CD4-positive, CD25-positive, alpha-beta regulatory T cell (primary cell): Measurements from ENCODE around the gene H2BK1. TPM values are rescaled to one million over a fixed set of nuclear protein-coding genes. Genes with fewer than 3 reads are reported as not detected.

Experiments used
- ATAC-seq, 2 donors: fragments of 150-1000 bp; cut with Tn5 transposase; one replicate each; pipeline ENCODE4 v1.10.0; 2021; ENCODE audit warnings: low read depth in 2 of 2, moderate number of reproducible peaks in 2 of 2, moderate library complexity in 1 of 2
- DNase-seq, 3 donors: peaks; one replicate each; pipeline versions ENCODE4 v3.0.0 to v3.0.0-alpha.2; 2012 to 2022; ENCODE audit warnings: mixed read lengths in 1 of 3
- H3K27ac ChIP-seq: one replicate; pipeline ENCODE4 v1.7.0; 2013; ENCODE audit warnings: mild to moderate bottlenecking, low read length; ENCODE audit not compliant: insufficient read depth, poor library complexity, severe bottlenecking
- H3K27me3 ChIP-seq: one replicate; pipeline ENCODE4 v1.7.0; 2013; ENCODE audit warnings: low read length; ENCODE audit not compliant: control insufficient read depth, insufficient read depth
- H3K36me3 ChIP-seq: one replicate; pipeline ENCODE4 v1.7.0; 2013; ENCODE audit warnings: mild to moderate bottlenecking, low read length, moderate library complexity; ENCODE audit not compliant: control insufficient read depth, insufficient read depth
- H3K4me1 ChIP-seq: 2 replicates; pipeline ENCODE4 v1.7.0; 2013; ENCODE audit warnings: mild to moderate bottlenecking, low read length; ENCODE audit not compliant: insufficient read depth, control insufficient read depth, poor library complexity, severe bottlenecking
- H3K4me3 ChIP-seq: one replicate; pipeline ENCODE4 v1.7.0; 2013; ENCODE audit warnings: low read depth, mild to moderate bottlenecking, low read length, moderate library complexity
- H3K9me3 ChIP-seq, 2 experiments: 1 replicate in 1 of 2; 2 replicates in 1 of 2; pipeline ENCODE4 v1.7.0; 2013; ENCODE audit warnings: low read length in 2 of 2, mild to moderate bottlenecking in 1 of 2, moderate library complexity in 1 of 2; ENCODE audit not compliant: control insufficient read depth in 2 of 2
- H3K27ac Mint-ChIP-seq, 3 donors: one replicate each; pipeline ENCODE4 v1.8.0; 2020 to 2022; ENCODE audit warnings: mild to moderate bottlenecking in 3 of 3, mixed read lengths in 3 of 3, moderate library complexity in 2 of 3
- H3K27me3 Mint-ChIP-seq: one replicate; pipeline ENCODE4 v1.8.0; 2022; ENCODE audit warnings: mild to moderate bottlenecking, mixed read lengths
- H3K36me3 Mint-ChIP-seq: one replicate; pipeline ENCODE4 v1.8.0; 2020; ENCODE audit warnings: mixed read lengths
- H3K4me1 Mint-ChIP-seq, 4 donors: one replicate each; pipeline ENCODE4 v1.8.0; 2020 to 2022; ENCODE audit warnings: mixed read lengths in 4 of 4, mild to moderate bottlenecking in 1 of 4
- H3K4me3 Mint-ChIP-seq, 4 donors: one replicate each; pipeline ENCODE4 v1.8.0; 2020 to 2022; ENCODE audit warnings: mild to moderate bottlenecking in 4 of 4, mixed read lengths in 4 of 4, moderate library complexity in 3 of 4
- H3K9me3 Mint-ChIP-seq, 7 donors: one replicate each; pipeline ENCODE4 v1.8.0; 2020 to 2022; ENCODE audit warnings: mixed read lengths in 7 of 7, mild to moderate bottlenecking in 3 of 7, moderate library complexity in 2 of 7
- polyA plus RNA-seq, 4 donors: library from polyadenylated mRNA; unstranded; fragments of 300-500 nt; fragmentation: Illumina TruSeq; gene quantifications; one replicate each; pipeline ENCODE4 v1.2.3, GENCODE V29; 2021
- total RNA-seq: library from RNA; stranded (reverse); gene quantifications from one replicate; pipeline ENCODE4 v1.2.3, GENCODE V29; 2022

H2BK1 gene
- total and polyA plus RNA-seq, 5 donors from 2014 or later, result 3.8 TPM; not detected in 4

- peaks cover 15% of the 10 kb centered on the region for H3K4me1 ChIP-seq
- H3K36me3 ChIP-seq, result no peaks in the 10 kb centered on the region
- Mint-ChIP-seq H3K9me3 (no peaks in the 10 kb centered on the region), H3K4me1 (peaks cover 10 to 20% (median 14%) of the 10 kb centered on the region in 4 donors), H3K4me3 (no peak overlapping the region), H3K27ac (no peak overlapping the region), H3K27me3 (peaks cover 11% of the 10 kb centered on the region), H3K36me3 (no peaks in the 10 kb centered on the region)
- DNase-seq (no peak), ATAC-seq (no peak)
- no peak overlapping the region for H3K4me3 ChIP-seq
- H3K27me3 ChIP-seq, result no peaks in the 10 kb centered on the region
- H3K9me3 ChIP-seq, result no peaks in the 10 kb centered on the region
- H3K27ac ChIP-seq, result no peak overlapping the region
Measured at GRCh38 chr7:151202836-151203235, 7.5 kb downstream of the H2BK1 start.

DNA sequence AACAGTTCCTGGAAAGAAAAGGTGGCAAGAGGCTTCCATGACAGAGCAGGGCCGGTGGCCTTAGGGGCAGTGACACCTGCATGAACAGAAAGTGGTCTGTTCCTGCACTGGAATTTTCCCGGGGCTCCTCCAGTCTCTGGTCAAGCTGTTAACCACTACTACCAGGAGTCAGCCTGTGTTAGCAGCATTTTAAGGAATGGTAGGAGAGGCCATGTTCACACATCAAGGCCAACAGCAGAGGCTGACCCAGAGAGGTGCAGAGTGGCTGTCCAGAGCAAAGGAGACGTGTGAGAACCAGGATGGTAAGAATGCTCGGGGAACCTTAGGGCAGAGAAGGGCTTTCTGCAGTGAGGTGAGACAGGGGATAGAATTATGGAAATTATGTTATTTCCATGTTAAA, 8.5 kb downstream of the H2BK1 start:
- Histone ChIP-seq H3K4me3 (no peak overlapping the region), H3K9me3 (no peaks in the 10 kb centered on the region), H3K36me3 (no peaks in the 10 kb centered on the region), H3K4me1 (peaks cover 4% of the 10 kb centered on the region), H3K27me3 (no peaks in the 10 kb centered on the region), H3K27ac (no peak overlapping the region)
- no peaks in the 10 kb centered on the region for H3K9me3 Mint-ChIP-seq
- H3K27me3 Mint-ChIP-seq, result peaks cover 9% of the 10 kb centered on the region
- DNase-seq, result no peak
- H3K4me1 Mint-ChIP-seq, result peaks cover 2 to 10% (median 5%) of the 10 kb centered on the region in 4 donors
- H3K27ac Mint-ChIP-seq, result no peak overlapping the region
- no peak overlapping the region for H3K4me3 Mint-ChIP-seq
- no peak for ATAC-seq
- H3K36me3 Mint-ChIP-seq, result no peaks in the 10 kb centered on the region

DNA sequence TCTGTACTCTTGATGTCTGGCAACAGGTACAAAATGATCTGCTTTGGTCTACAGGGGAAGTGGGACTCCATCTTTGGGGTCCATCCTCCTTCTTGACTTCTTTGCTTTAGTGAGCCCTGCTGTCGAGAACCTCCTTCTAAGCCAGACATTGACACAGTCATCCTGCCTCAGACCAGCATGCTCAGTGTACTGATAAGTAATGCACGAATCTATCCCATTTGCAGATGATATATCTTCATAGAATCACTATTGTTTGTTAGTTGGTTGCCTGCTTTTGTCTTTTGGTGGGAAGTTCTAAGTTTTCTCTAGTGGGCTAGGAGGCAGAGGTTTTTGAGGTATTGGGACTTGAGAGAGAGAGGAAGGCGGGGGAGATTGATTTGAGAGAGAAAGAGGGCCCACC, 8.9 kb downstream of the H2BK1 start:
- H3K27me3 ChIP-seq, result no peaks in the 10 kb centered on the region
- no peaks in the 10 kb centered on the region for H3K9me3 ChIP-seq
- H3K4me3 Mint-ChIP-seq, result no peak overlapping the region
- no peak for DNase-seq
- H3K27ac ChIP-seq, result no peak overlapping the region
- peaks cover 5% of the 10 kb centered on the region for H3K27me3 Mint-ChIP-seq
- no peaks in the 10 kb centered on the region for H3K36me3 ChIP-seq
- peak overlapping the region in 1 of 3 donors; percentile 1 for H3K27ac Mint-ChIP-seq
- H3K4me1 Mint-ChIP-seq, result peaks cover 0 to 6% (median 2%) of the 10 kb centered on the region in 4 donors
- no peaks in the 10 kb centered on the region for H3K36me3 Mint-ChIP-seq
- H3K9me3 Mint-ChIP-seq, result no peaks in the 10 kb centered on the region
- ATAC-seq, result no peak
- no peak overlapping the region for H3K4me3 ChIP-seq
- peaks cover under 1% of the 10 kb centered on the region for H3K4me1 ChIP-seq

- no peaks in the 10 kb centered on the region for H3K4me1 Mint-ChIP-seq
- H3K36me3 ChIP-seq, result no peaks in the 10 kb centered on the region
- peaks cover 0 to 2% (median 0%) of the 10 kb centered on the region in 7 donors for H3K9me3 Mint-ChIP-seq
- no peak overlapping the region for H3K27ac ChIP-seq
- H3K27me3 ChIP-seq, result no peaks in the 10 kb centered on the region
- H3K36me3 Mint-ChIP-seq, result no peaks in the 10 kb centered on the region
- no peak overlapping the region for H3K4me3 Mint-ChIP-seq
- H3K4me3 ChIP-seq, result no peak overlapping the region
- peaks cover 17% of the 10 kb centered on the region for H3K27me3 Mint-ChIP-seq
- no peaks in the 10 kb centered on the region for H3K4me1 ChIP-seq
- no peak overlapping the region for H3K27ac Mint-ChIP-seq
- DNase-seq (no peak), ATAC-seq (no peak)
- no peaks in the 10 kb centered on the region for H3K9me3 ChIP-seq
Measured at GRCh38 chr7:151198945-151199848, 11.1 kb downstream of the H2BK1 start.

DNA sequence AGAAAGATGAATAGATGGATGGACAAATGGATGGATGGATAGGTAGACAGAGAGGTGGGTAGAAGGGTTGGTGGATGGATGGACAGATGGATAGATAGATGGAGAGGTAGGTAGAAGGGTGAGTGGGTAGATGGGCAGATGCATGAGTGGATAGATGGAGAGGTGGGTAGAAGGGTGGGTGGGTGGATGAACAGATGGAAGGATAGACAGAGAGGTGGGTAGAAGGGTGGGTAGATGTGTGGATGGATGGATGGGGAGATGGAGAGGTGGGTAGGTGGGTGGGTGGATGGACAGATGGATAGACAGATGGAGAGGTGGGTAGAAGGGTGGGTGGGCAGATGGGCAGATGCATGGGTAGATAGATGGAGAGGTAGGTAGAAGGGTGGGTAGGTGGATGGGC, 12.4 kb downstream of the H2BK1 start:
- Histone ChIP-seq H3K4me3 (no peak overlapping the region), H3K27me3 (no peaks in the 10 kb centered on the region), H3K27ac (no peak overlapping the region), H3K4me1 (no peaks in the 10 kb centered on the region), H3K36me3 (no peaks in the 10 kb centered on the region), H3K9me3 (no peaks in the 10 kb centered on the region)
- no peak overlapping the region for H3K27ac Mint-ChIP-seq
- H3K9me3 Mint-ChIP-seq, result peaks cover 0 to 2% (median 0%) of the 10 kb centered on the region in 7 donors
- H3K27me3 Mint-ChIP-seq, result peaks cover 17% of the 10 kb centered on the region
- H3K4me3 Mint-ChIP-seq, result no peak overlapping the region
- no peaks in the 10 kb centered on the region for H3K36me3 Mint-ChIP-seq
- H3K4me1 Mint-ChIP-seq, result no peaks in the 10 kb centered on the region
- DNase-seq (no peak), ATAC-seq (no peak)

DNA sequence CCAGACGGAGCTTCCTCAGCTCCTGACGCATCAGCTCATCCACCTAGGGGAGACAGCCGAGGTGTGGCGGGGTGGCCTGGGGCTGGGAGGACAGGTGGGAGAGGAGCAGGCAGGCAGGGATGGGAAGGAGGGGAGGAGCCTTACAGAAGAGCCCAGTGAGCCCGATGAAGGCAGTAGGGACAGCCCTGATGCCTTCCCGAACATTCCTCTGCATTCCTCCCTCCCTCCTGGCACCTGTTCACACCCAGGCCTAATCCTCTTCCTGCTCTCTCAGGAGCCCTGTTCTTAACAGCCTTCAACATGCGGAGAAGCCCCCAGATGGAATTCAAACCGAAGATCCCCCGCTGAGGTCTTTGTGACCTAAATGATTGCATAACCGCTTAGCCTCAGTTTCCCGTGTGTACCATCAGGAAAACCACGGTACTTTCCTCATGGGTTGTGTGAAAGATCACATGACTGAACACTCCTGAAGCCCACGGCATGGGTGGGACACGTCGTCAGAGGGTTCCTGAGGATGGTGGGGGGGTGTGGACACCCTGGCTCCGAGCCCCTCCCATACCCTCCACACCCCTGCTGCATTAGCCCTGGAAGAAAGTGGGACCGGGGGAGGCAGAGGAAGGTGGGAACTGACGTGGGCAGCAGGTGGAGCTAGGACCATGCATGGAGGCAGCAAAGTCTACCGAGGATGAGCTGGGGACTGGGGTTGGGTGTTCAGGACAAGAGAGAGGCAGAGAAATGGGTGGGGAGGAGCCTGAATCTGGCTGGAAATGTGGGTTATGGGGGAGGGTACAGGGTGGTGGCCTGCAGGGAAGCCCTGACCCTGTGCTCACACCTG, 14.5 kb downstream of the H2BK1 start:
- Histone ChIP-seq H3K9me3 (no peaks in the 10 kb centered on the region), H3K27me3 (no peaks in the 10 kb centered on the region), H3K27ac (no peak overlapping the region), H3K4me1 (no peaks in the 10 kb centered on the region), H3K4me3 (no peak overlapping the region), H3K36me3 (no peaks in the 10 kb centered on the region)
- H3K27ac Mint-ChIP-seq, result no peak overlapping the region
- H3K36me3 Mint-ChIP-seq, result no peaks in the 10 kb centered on the region
- H3K4me3 Mint-ChIP-seq, result no peak overlapping the region
- DNase-seq (no peak), ATAC-seq (no peak)
- peaks cover 0 to 2% (median 0%) of the 10 kb centered on the region in 7 donors for H3K9me3 Mint-ChIP-seq
- H3K27me3 Mint-ChIP-seq, result peaks cover 12% of the 10 kb centered on the region
- H3K4me1 Mint-ChIP-seq, result no peaks in the 10 kb centered on the region

DNA sequence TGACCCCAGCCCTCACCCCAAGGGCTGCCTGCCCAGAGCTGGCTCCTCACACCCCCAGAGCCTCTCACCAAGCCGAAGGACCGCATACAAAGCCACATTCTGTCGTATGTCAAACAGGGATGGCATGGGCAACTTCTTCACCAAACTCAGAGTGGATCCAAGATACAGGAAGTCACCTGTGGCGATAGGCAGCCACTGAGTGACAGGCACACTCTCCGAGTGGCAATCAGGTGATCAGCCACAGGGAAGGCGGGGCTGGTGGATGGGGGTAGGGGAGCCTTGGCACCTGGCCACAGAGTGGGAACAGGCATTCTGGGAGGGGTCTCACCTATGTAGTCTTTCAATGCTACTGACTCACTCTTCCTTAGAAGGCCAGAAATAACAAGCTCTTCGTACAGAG, 16.1 kb downstream of the H2BK1 start:
- Histone ChIP-seq H3K4me1 (no peaks in the 10 kb centered on the region), H3K36me3 (no peaks in the 10 kb centered on the region), H3K4me3 (no peak overlapping the region), H3K9me3 (no peaks in the 10 kb centered on the region), H3K27me3 (peaks cover 2% of the 10 kb centered on the region), H3K27ac (no peak overlapping the region)
- Mint-ChIP-seq H3K27me3 (peaks cover 20% of the 10 kb centered on the region), H3K36me3 (no peaks in the 10 kb centered on the region), H3K27ac (peak overlapping the region in 1 of 3 donors; percentile 23), H3K9me3 (peaks cover 0 to 2% (median 0%) of the 10 kb centered on the region in 7 donors), H3K4me3 (no peak overlapping the region), H3K4me1 (no peaks in the 10 kb centered on the region)
- no peak for ATAC-seq
- no peak for DNase-seq
